Right lobe of liver (tissue), 6 donors: Measurements from ENCODE around the gene MPHOSPH9. TPM values are rescaled to one million over a fixed set of nuclear protein-coding genes. Genes with fewer than 3 reads are reported as not detected.
A peak's percentile ranks its signal among the peaks of the same experiment; 100 is the strongest.

Source experiments
- ATAC-seq, 4 donors: fragments of 200-7000 bp; cut with Tn5 transposase; one replicate each; pipeline ENCODE4 v1.9.1; 2020; ENCODE audit warnings: mild to moderate bottlenecking in 4 of 4, moderate library complexity in 4 of 4
- DNase-seq, 3 donors: peaks; one replicate each; pipeline ENCODE4 v3.0.0-alpha.2; 2020
- H3K27ac ChIP-seq, 3 donors: fragments of 200-600 bp; one replicate each; pipeline ENCODE4 v1.8.0; 2022
- H3K27me3 ChIP-seq, 2 donors: fragments of 200-600 bp; one replicate each; pipeline ENCODE4 v1.8.0; 2022
- H3K36me3 ChIP-seq, 4 donors: fragments of 200-600 bp; sonication (generic) in 1 of 4; one replicate each; pipeline versions ENCODE4 v1.5.1 to v1.8.0; 2017 to 2022; ENCODE audit warnings: control low read depth in 1 of 4
- H3K4me1 ChIP-seq, 4 donors: fragments of 200-600 bp; sonication (generic) in 1 of 4; one replicate each; pipeline versions ENCODE4 v1.5.1 to v1.8.0; 2017 to 2022; ENCODE audit warnings: control low read depth in 1 of 4
- H3K4me3 ChIP-seq, 3 donors: fragments of 200-600 bp; one replicate each; pipeline ENCODE4 v1.8.0; 2022
- H3K9me3 ChIP-seq, 4 donors: fragments of 200-600 bp; sonication (generic) in 1 of 4; one replicate each; pipeline versions ENCODE4 v1.5.1 to v1.8.0; 2017 to 2022; ENCODE audit warnings: control low read depth in 1 of 4
- CTCF ChIP-seq, 4 donors: fragments of 200-600 bp in 3 of 4; fragments of 450-650 bp in 1 of 4; IDR thresholded peaks; one replicate each; pipeline versions ENCODE4 v1.5.1 to v1.8.0; 2016 to 2022; ENCODE audit warnings: antibody characterized with exemption in 4 of 4, mild to moderate bottlenecking in 2 of 4
- POLR2A ChIP-seq: fragments of 450-650 bp; IDR thresholded peaks from one replicate; pipeline ENCODE4 v1.6.1; 2017; ENCODE audit warnings: antibody characterized with exemption, mild to moderate bottlenecking
- WGBS: methylation state at CpG from one replicate; pipeline ENCODE4 v1.1.6; 2018; ENCODE audit warnings: low coverage, low lambda C conversion rate; ENCODE audit not compliant: insufficient coverage; ENCODE audit errors: missing lambda C conversion rate; 5-methylcytosine and 5-hydroxymethylcytosine counted together
- intact Hi-C, 2 donors: fragments of 100-400 bp; cut with DNase I; formaldehyde crosslinking; loops; one replicate each; pipeline versions ENCODE4 v1.11.2 to v1.14.1; 2022
- total RNA-seq, 6 experiments: library from RNA; depleted of rRNA in 2 of 6; stranded (reverse); fragments of >200 nt in 2 of 6; fragmentation: NEBNext Ultra II Directional in 3 of 6; extraction: Animal tissue kit (Norgen Biotek cat#: 25700) in 3 of 6; gene quantifications; one replicate each; pipeline versions ENCODE4 v1.1.0 to v1.2.4, GENCODE V29; 2016 to 2023
- donor health status: DM: no; HTN: yes; CAD: no.
- donor health status: DM: no; HTN: no; CAD: no.
- donor health status: DM: no; HTN: no; CAD: no.
- donor health status: DM: no; HTN: yes; CAD: no.
- donor health status: DM: no; HTN: yes; CAD: no.

The MPHOSPH9 gene
- total RNA-seq, 6 experiments from 2014 or later, result 14.5 to 25.7 (median 19.1) TPM

DNA sequence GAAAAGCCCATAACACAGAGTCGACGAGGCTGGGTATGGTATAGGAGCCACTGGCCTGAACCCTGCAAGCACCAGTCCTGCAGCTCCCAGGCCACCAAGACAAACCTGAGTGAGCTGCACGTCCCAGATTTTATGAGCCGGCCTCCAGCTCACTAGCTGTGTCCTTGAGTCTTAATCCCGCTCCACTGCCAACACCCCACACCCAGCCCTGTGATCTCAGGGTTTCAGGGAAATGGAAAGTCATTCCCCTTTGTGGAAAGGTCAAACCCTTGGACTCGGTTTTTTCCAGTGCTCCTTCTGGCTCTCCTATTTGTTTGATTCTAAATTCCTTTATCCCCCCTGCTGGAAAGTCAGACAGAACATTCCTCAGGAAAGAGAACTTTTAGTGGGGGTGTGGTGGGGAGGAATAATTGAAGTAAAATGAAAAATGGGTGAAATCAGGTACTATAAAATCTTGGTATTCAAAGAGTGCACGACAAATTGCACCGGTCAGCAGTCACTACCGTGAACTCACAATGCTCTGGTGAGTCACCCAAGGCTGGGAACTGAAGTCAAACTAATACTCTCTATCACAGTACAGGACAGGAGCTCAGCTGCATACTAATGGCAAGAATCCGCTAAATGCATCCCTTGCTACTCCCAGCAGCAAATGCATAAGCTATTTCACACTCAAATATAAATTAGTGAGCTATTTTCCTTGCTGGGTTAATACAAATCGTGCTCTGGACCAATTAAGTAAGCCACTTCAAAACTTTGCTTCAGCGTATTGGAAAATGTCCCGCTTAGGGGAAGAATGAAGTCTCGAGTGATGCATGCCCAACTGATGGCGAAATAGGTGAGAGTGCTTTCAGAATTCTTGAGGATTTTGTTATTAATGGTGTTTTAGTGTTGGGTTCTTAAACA is 91.1 kb downstream of the MPHOSPH9 start:
- no peak for TF ChIP-seq CTCF (IDR thresholded peaks at IDR 0.05)
- TF ChIP-seq POLR2A, result peak; percentile 32
- Histone ChIP-seq H3K27me3 (no peaks in the 10 kb centered on the region), H3K4me3 (peak overlapping the region in 2 of 3 donors; percentile 14 to 16), H3K27ac (peak overlapping the region; percentile 75 to 80 (median 78)), H3K36me3 (no peaks in the 10 kb centered on the region), H3K4me1 (peaks cover 3 to 45% (median 27%) of the 10 kb centered on the region in 4 donors), H3K9me3 (no peaks in the 10 kb centered on the region)
- ATAC-seq (peak; percentile 79 to 86 (median 84)), DNase-seq (peak; percentile 75 to 80 (median 79))
- intact Hi-C loops, result loop anchor here (5.0 to 10.0 kb wide), 3 partner anchors 45 to 87 kb away; no protein-coding TSS in a partner anchor
- WGBS, result 29% methylated on average over 12 of the region's 15 CpGs

- peak overlapping the region; percentile 75 to 80 (median 78) for H3K27ac ChIP-seq
- H3K4me1 ChIP-seq, result peaks cover 3 to 44% (median 27%) of the 10 kb centered on the region in 4 donors
- TF ChIP-seq CTCF (IDR thresholded peaks at IDR 0.05) (no peak), POLR2A (no peak)
- no peak for DNase-seq
- intact Hi-C loops, result loop anchor here (5.0 to 10.0 kb wide), 3 partner anchors 44 to 86 kb away; no protein-coding TSS in a partner anchor
- peak; percentile 45 to 61 (median 50) for ATAC-seq
- WGBS, result 69% methylated on average over 3 of the region's 6 CpGs
- no peaks in the 10 kb centered on the region for H3K9me3 ChIP-seq
- no peaks in the 10 kb centered on the region for H3K36me3 ChIP-seq
- no peaks in the 10 kb centered on the region for H3K27me3 ChIP-seq
- peak overlapping the region in 2 of 3 donors; percentile 14 to 16 for H3K4me3 ChIP-seq
Observed at GRCh38 chr12:123140676-123141614, 92.0 kb downstream of the MPHOSPH9 start.

DNA sequence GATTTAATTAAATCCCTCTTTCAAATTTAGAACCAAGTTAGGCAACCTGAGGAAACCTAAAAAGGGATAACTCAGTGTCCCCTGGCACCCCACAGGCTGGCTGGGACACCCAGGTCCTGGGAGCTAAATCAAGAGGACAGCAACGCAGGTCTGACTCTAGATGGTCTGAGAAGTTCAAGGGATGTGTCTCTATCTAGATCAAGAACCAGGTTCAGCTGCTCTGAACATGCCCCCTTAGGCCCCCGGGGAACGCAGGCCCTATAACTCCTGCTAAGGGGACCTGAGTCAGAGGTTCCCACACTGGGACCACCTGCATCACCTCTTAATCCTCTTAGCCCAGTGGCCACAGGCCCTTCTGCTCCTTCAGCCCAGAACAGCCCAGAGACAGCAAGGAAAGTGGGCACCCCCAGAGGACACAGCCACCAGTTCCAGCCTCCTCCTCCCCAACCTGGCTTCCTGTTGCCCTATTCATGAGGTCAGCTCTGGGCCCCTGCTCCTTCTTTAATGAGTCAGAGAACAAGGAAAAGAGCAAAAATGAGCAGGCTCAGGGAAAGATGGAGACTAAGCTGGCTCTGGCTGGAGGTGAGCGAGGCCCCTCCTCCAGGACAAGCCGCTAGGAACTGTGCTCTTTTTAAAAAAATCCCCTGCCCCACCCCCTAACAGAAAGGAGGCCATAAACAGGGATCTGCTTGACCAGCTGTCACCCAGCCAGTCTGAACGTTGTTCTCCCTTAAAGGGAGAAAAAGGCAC is 92.8 kb downstream of the MPHOSPH9 start:
- DNase-seq (peak in 1 of 3 donors; percentile 40), ATAC-seq (peak; percentile 25 to 36 (median 28))
- WGBS, result 39% methylated on average over 3 of the region's 6 CpGs
- no peak overlapping the region for H3K4me3 ChIP-seq
- TF ChIP-seq CTCF (IDR thresholded peaks at IDR 0.05) (no peak), POLR2A (no peak)
- H3K27ac ChIP-seq, result peak overlapping the region; percentile 75 to 80 (median 78)
- H3K36me3 ChIP-seq, result no peaks in the 10 kb centered on the region
- intact Hi-C loops, result loop anchor here (5.0 to 10.0 kb wide), 3 partner anchors 43 to 85 kb away; no protein-coding TSS in a partner anchor
- no peaks in the 10 kb centered on the region for H3K9me3 ChIP-seq
- H3K27me3 ChIP-seq, result no peaks in the 10 kb centered on the region
- H3K4me1 ChIP-seq, result peaks cover 3 to 44% (median 27%) of the 10 kb centered on the region in 4 donors

DNA sequence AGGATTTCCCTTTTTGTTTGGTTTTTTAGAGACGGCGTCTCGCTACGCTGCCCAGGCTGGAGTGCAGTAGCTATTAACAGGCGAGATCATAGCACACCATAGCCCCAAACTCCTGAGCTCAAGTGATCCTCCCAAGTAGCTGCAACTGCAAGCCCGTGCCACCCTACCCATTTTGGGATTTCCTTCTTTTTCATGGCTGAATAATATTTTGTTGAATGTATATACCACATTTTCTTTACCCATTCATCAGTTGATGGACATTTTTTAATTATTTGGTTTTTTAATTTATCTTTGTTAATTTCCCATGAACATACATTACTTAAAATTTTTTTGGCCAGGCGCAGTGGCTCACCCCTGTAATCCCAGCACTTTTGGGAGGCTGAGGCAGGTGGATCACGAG is 97.3 kb downstream of the MPHOSPH9 start:
- DNase-seq (peak in 1 of 3 donors; percentile 5), ATAC-seq (no peak)
- 78% methylated on average over 7 of the region's 8 CpGs for WGBS
- TF ChIP-seq CTCF (IDR thresholded peaks at IDR 0.05) (no peak), POLR2A (no peak)
- no peak overlapping the region for H3K4me3 ChIP-seq
- peaks cover 0 to 20% (median 13%) of the 10 kb centered on the region in 4 donors for H3K4me1 ChIP-seq
- H3K9me3 ChIP-seq, result no peaks in the 10 kb centered on the region
- intact Hi-C loops, result no loop called here
- H3K27me3 ChIP-seq, result no peaks in the 10 kb centered on the region
- H3K36me3 ChIP-seq, result no peaks in the 10 kb centered on the region
- H3K27ac ChIP-seq, result no peak overlapping the region
